Hepatocyte (in vitro differentiated cells): ENCODE results near the gene PRDM10. TPM values are rescaled to one million over a fixed set of nuclear protein-coding genes. Genes with fewer than 3 reads are reported as not detected.

Experiments used
- DNase-seq: peaks from one replicate; pipeline ENCODE4 v3.0.0-alpha.2; 2016; ENCODE audit warnings: low spot score
- H2AFZ ChIP-seq: fragments of 200-600 bp; sonication (generic); 2 replicates; pipeline ENCODE4 v1.6.0; 2016; ENCODE audit warnings: antibody characterized with exemption, mild to moderate bottlenecking
- H3K27ac ChIP-seq: fragments of 200-600 bp; sonication (generic); 2 replicates; pipeline ENCODE4 v1.5.1; 2016; ENCODE audit warnings: mild to moderate bottlenecking
- H3K27me3 ChIP-seq: fragments of 200-600 bp; sonication (generic); 2 replicates; pipeline ENCODE4 v1.6.1; 2016
- H3K36me3 ChIP-seq: fragments of 200-600 bp; sonication (generic); replicated peaks from 2 replicates; pipeline ENCODE4 v1.5.1; 2016; ENCODE audit warnings: low read depth; ENCODE audit not compliant: insufficient read depth
- H3K4me1 ChIP-seq: fragments of 200-600 bp; sonication (generic); 2 replicates; pipeline ENCODE4 v1.5.1; 2016; ENCODE audit warnings: mild to moderate bottlenecking, moderate library complexity; ENCODE audit not compliant: insufficient read depth
- H3K4me2 ChIP-seq: fragments of 200-600 bp; sonication (generic); 2 replicates; pipeline ENCODE4 v1.6.0; 2016
- H3K4me3 ChIP-seq: fragments of 200-600 bp; sonication (generic); 2 replicates; pipeline ENCODE4 v1.5.1; 2016; ENCODE audit warnings: mild to moderate bottlenecking
- H3K79me2 ChIP-seq: fragments of 200-600 bp; sonication (generic); 2 replicates; pipeline ENCODE4 v1.6.0; 2017; ENCODE audit warnings: mild to moderate bottlenecking
- H3K9me2 ChIP-seq: fragments of 200-600 bp; sonication (generic); replicated peaks from 2 replicates; pipeline ENCODE4 v1.6.0; 2017; ENCODE audit warnings: mild to moderate bottlenecking; ENCODE audit not compliant: insufficient read depth
- H3K9me3 ChIP-seq: fragments of 200-600 bp; sonication (generic); 2 replicates; pipeline ENCODE4 v1.5.1; 2016; ENCODE audit warnings: low read depth, mild to moderate bottlenecking
- H4K20me1 ChIP-seq: fragments of 200-600 bp; sonication (generic); 2 replicates; pipeline ENCODE4 v1.6.0; 2016; ENCODE audit warnings: mild to moderate bottlenecking; ENCODE audit not compliant: insufficient read depth, poor library complexity, severe bottlenecking
- CTCF ChIP-seq: fragments of 200-600 bp; sonication (generic); IDR thresholded peaks from 2 replicates; pipeline ENCODE4 v1.5.1; 2016; ENCODE audit warnings: antibody characterized with exemption, mild to moderate bottlenecking; ENCODE audit not compliant: poor library complexity
- EZH2 ChIP-seq: fragments of 200-600 bp; sonication (generic); IDR thresholded peaks from 2 replicates; pipeline ENCODE4 v1.6.1; 2016; ENCODE audit warnings: antibody characterized with exemption, mild to moderate bottlenecking, borderline replicate concordance
- EZH2phosphoT487 ChIP-seq: fragments of 200-600 bp; sonication (generic); IDR thresholded peaks from one replicate; pipeline ENCODE4 v1.6.1; 2018; ENCODE audit warnings: antibody characterized with exemption, mild to moderate bottlenecking, low read depth, moderate library complexity; ENCODE audit not compliant: unreplicated experiment, severe bottlenecking
- WGBS: methylation state at CpG from one replicate; pipeline ENCODE4 v1.1.6; 2016; ENCODE audit warnings: low lambda C conversion rate; ENCODE audit errors: missing lambda C conversion rate; 5-methylcytosine and 5-hydroxymethylcytosine counted together
- polyA plus RNA-seq: library from polyadenylated mRNA; unstranded; fragments of >200 nt; fragmentation: Nextera tagmentation; extraction: Ambion mirVana; gene quantifications from 2 replicates; pipeline ENCODE4 v1.2.1, GENCODE V29; 2016
- total RNA-seq: library from RNA; depleted of rRNA; stranded (reverse); fragments of >200 nt; gene quantifications from 2 replicates; pipeline ENCODE4 v1.2.3, GENCODE V29; 2014

PRDM10 gene
- total and polyA plus RNA-seq, 2 experiments from 2014 or later = 3.8 to 7.1 TPM

DNA sequence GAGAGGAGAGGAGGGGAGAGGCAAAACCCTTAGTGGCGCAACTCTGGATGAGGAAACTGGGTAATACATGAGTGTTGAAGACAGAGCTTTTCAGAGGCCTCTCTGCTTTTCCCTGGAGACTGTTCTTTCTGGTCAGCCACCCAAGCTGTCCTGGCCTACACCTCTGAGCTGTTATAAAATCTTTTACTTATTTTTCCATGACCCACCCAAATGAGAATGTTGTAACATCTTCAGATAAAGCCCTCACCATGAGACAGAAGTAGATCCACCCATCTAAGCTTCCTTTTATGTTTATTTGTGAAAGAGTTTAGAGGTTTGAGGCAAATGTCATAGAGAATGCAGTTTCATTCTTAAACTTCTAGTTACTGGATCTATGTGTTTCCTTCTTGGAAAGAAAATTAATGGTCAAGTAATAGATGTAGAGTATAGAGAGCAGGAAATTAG is 46.7 kb upstream of the PRDM10 start:
- no peaks in the 10 kb centered on the region for H4K20me1 ChIP-seq
- DNase-seq = no peak
- no peak overlapping the region for H3K4me2 ChIP-seq
- H3K27ac ChIP-seq = no peak overlapping the region
- no peaks in the 10 kb centered on the region for H3K9me3 ChIP-seq
- H2AFZ ChIP-seq = no peak overlapping the region
- H3K79me2 ChIP-seq = no peaks in the 10 kb centered on the region
- no peaks in the 10 kb centered on the region for H3K27me3 ChIP-seq
- H3K4me1 ChIP-seq = peaks cover 11% of the 10 kb centered on the region
- H3K4me3 ChIP-seq = no peak overlapping the region
- H3K36me3 ChIP-seq = no peaks in the 10 kb centered on the region
- H3K9me2 ChIP-seq = no peaks in the 10 kb centered on the region
- WGBS = no CpG with 5 or more reads among the region's 1 CpG
- TF ChIP-seq EZH2 (no peak), EZH2phosphoT487 (no peak), CTCF (no peak)

GRCh38 chr11:130047141-130047540 is 44.5 kb upstream of the PRDM10 start:
- Histone ChIP-seq H3K9me3 (no peaks in the 10 kb centered on the region), H3K27ac (no peak overlapping the region), H3K79me2 (no peaks in the 10 kb centered on the region), H3K27me3 (no peaks in the 10 kb centered on the region), H3K4me1 (peaks cover 11% of the 10 kb centered on the region), H2AFZ (no peak overlapping the region), H3K4me2 (no peak overlapping the region), H3K36me3 (no peaks in the 10 kb centered on the region), H3K9me2 (no peaks in the 10 kb centered on the region), H3K4me3 (no peak overlapping the region), H4K20me1 (no peaks in the 10 kb centered on the region)
- TF ChIP-seq CTCF = no peak
- no peak for TF ChIP-seq EZH2phosphoT487
- no peak for TF ChIP-seq EZH2
- 71% methylated on average over 1 of the region's 1 CpG for WGBS
- no peak for DNase-seq

DNA sequence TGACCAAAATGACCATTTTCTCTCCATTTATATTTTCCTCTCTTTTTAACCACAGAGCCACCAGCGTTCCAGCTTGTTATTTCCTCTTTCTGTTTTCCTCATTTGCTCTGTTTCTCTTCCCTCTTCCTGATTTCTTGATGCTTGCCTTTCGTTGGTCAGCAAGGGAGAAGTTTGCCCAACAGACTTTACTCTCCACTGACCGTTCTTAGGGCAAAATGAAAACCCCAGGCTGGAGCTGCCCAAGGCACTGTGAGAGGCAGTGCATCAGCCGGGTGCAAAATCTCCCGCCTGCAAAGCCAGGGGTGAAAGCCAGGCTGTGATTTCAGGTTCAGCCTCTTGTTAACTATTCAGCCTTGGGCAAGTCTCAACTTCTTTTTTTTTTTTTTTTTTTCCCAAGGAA is 40.9 kb upstream of the PRDM10 start:
- H3K4me3 ChIP-seq = no peak overlapping the region

More for the DNA sequence above, 40.9 kb upstream of the PRDM10 start:
- DNase-seq = no peak
- Histone ChIP-seq H3K79me2 (no peaks in the 10 kb centered on the region), H3K27me3 (no peaks in the 10 kb centered on the region), H3K27ac (no peak overlapping the region), H3K4me1 (no peaks in the 10 kb centered on the region), H3K9me2 (no peaks in the 10 kb centered on the region), H3K36me3 (no peaks in the 10 kb centered on the region), H3K9me3 (no peaks in the 10 kb centered on the region), H2AFZ (no peak overlapping the region), H3K4me2 (no peak overlapping the region), H4K20me1 (no peaks in the 10 kb centered on the region)
- 89% methylated on average over 5 of the region's 5 CpGs for WGBS
- TF ChIP-seq EZH2 = no peak
- no peak for TF ChIP-seq EZH2phosphoT487
- no peak for TF ChIP-seq CTCF
